ENCODE measurements around the gene CASS4. TPM values are rescaled to one million over a fixed set of nuclear protein-coding genes. Genes with fewer than 3 reads are reported as not detected.

The CASS4 gene
- total RNA-seq, 1 experiment from 2014 or later = 0.13 TPM

- POLR2A ChIA-PET = interaction anchor here (1.0 kb wide), 1 partner anchor 19 kb away, joined by 3 read pairs; no protein-coding TSS in a partner anchor
Measured at GRCh38 chr20:56391037-56391436, 21.0 kb upstream of the CASS4 start.

GRCh38 chr20:56391596-56392131 is 20.4 kb upstream of the CASS4 start:
- peak overlapping the region; percentile 64; the same call in 1 of the 2 replicates for H3K27ac Mint-ChIP-seq
- DNase-seq (ENCODE audit: low spot score) = no peak
- no peaks in the 10 kb centered on the region for H3K9me3 Mint-ChIP-seq
- H3K36me3 Mint-ChIP-seq = peaks cover 49% of the 10 kb centered on the region
- ChIA-PET CTCF (interaction anchor here (1.5 to 1.9 kb wide), 2 partner anchors 33 to 48 kb away, joined by 4 read pairs; partner anchors contain the start of gene FAM210B), POLR2A (interaction anchor here (0.6 to 1.5 kb wide), 4 partner anchors 9 to 77 kb away, joined by 3 to 5 read pairs (median 3); partner anchors contain the start of gene RTF2)
- no peaks in the 10 kb centered on the region for H3K27me3 Mint-ChIP-seq (ENCODE audit: low read depth)
- no peak overlapping the region for H3K4me3 Mint-ChIP-seq
- TF ChIP-seq CBFB (CRISPR knock-in tag; IDR thresholded peaks at IDR 0.05; ENCODE audit: low read depth) (no peak), TCF7 (CRISPR knock-in tag; IDR thresholded peaks at IDR 0.05; ENCODE audit: low read depth) (no peak), RORB (CRISPR knock-in tag; IDR thresholded peaks at IDR 0.05) (no peak), STAT6 (CRISPR knock-in tag; conservative IDR thresholded peaks at IDR 0.05; ENCODE audit: low read depth) (no peak)
- peak; percentile 57 for ATAC-seq
- H3K4me1 Mint-ChIP-seq = peaks cover 29% of the 10 kb centered on the region

More at GRCh38 chr20:56391037-56391436, 21.0 kb upstream of the CASS4 start:
- H3K27me3 Mint-ChIP-seq (ENCODE audit: low read depth) = no peaks in the 10 kb centered on the region
- peak overlapping the region; percentile 71 for H3K27ac Mint-ChIP-seq
- H3K36me3 Mint-ChIP-seq = peaks cover 54% of the 10 kb centered on the region
- no peak overlapping the region for H3K4me3 Mint-ChIP-seq
- H3K4me1 Mint-ChIP-seq = peaks cover 29% of the 10 kb centered on the region
- CTCF ChIA-PET = no interaction called here
- H3K9me3 Mint-ChIP-seq = no peaks in the 10 kb centered on the region
- no peak for ATAC-seq
- DNase-seq (ENCODE audit: low spot score) = no peak
- TF ChIP-seq ARID4B (CRISPR knock-in tag; IDR thresholded peaks at IDR 0.05; ENCODE audit: borderline replicate concordance) = no peak

GRCh38 chr20:56392132-56392880 is 19.8 kb upstream of the CASS4 start, which contains the start of the genes AURKA and CSTF1:
Gene AURKA (minus strand): TSS chr20:56392215. CDS start chr20:56388197, 4,018 bp downstream.
Gene CSTF1 (plus strand): TSS chr20:56392645. CDS start chr20:56395553, 2,908 bp downstream.
- no peaks in the 10 kb centered on the region for H3K27me3 Mint-ChIP-seq (ENCODE audit: low read depth)
- no peaks in the 10 kb centered on the region for H3K9me3 Mint-ChIP-seq
- H3K4me1 Mint-ChIP-seq = peaks cover 29% of the 10 kb centered on the region
- DNase-seq (ENCODE audit: low spot score) (peak; percentile 99), ATAC-seq (peak; percentile 93)
- no peak within 1 kb of the TSS for H3K4me3 Mint-ChIP-seq
- ChIA-PET POLR2A (interaction anchor here (0.6 to 1.5 kb wide), 4 partner anchors 10 to 76 kb away, joined by 3 to 5 read pairs (median 3); partner anchors contain the start of gene RTF2), CTCF (interaction anchor here (1.5 to 1.9 kb wide), 2 partner anchors 34 to 48 kb away, joined by 4 read pairs; partner anchors contain the start of gene FAM210B)
- H3K27ac Mint-ChIP-seq = peak within 1 kb of the TSS; percentile 71
- H3K36me3 Mint-ChIP-seq = peaks cover 52% of the 10 kb centered on the region
- no peak for TF ChIP-seq NFATC4 (CRISPR knock-in tag; IDR thresholded peaks at IDR 0.05)
- no peak for TF ChIP-seq ZBTB43 (CRISPR knock-in tag; IDR thresholded peaks at IDR 0.05)
- TF ChIP-seq ZNF317 (CRISPR knock-in tag; IDR thresholded peaks at IDR 0.05; ENCODE audit: borderline replicate concordance, low read depth) = no peak
- TF ChIP-seq PREB (CRISPR knock-in tag; IDR thresholded peaks at IDR 0.05; ENCODE audit: borderline replicate concordance) = peak; percentile 87; the same call in 1 of the 2 replicates
- peak; percentile 45; the same call in 1 of the 2 replicates for TF ChIP-seq ARID4B (CRISPR knock-in tag; IDR thresholded peaks at IDR 0.05; ENCODE audit: borderline replicate concordance)
- peak; percentile 85 for TF ChIP-seq GABPB1 (CRISPR knock-in tag; IDR thresholded peaks at IDR 0.05)
- no peak for TF ChIP-seq RELA (CRISPR knock-in tag; IDR thresholded peaks at IDR 0.05; ENCODE audit: borderline replicate concordance)
